A673 (cell line): ENCODE results near the gene CCDC34.

Source experiments
- CTCF ChIP-seq: fragments of 300-800, 200-600 bp; sonication (generic); conservative IDR thresholded peaks from 2 replicates; pipeline ENCODE4 v1.5.1; 2017; ENCODE audit warnings: low read depth, mild to moderate bottlenecking, antibody characterized with exemption, low read length, moderate library complexity, mixed read lengths
- EZH2 ChIP-seq: fragments of 200-600 bp; sonication (generic); IDR thresholded peaks from 2 replicates; pipeline ENCODE4 v1.6.1; 2017; ENCODE audit warnings: borderline replicate concordance, low read depth, mild to moderate bottlenecking, mixed read lengths, antibody characterized with exemption, low read length; ENCODE audit not compliant: poor library complexity, severe bottlenecking

- TF ChIP-seq CTCF (no peak), EZH2 (no peak)
These were observed 39.4 kb upstream of the CCDC34 start for GRCh38 chr11:27402450-27402849.
